CD14-positive monocyte (primary cell): ENCODE measurements around the gene HS6ST2. TPM values are rescaled to one million over a fixed set of nuclear protein-coding genes. Genes with fewer than 3 reads are reported as not detected.

Source experiments
- DNase-seq, 3 donors: peaks; one replicate each; pipeline ENCODE4 v3.0.0-alpha.2; 2011 to 2022
- H2AFZ ChIP-seq: 2 replicates; pipeline ENCODE4 v1.6.0; 2012; ENCODE audit warnings: mild to moderate bottlenecking, low read depth, low read length, inconsistent platforms; ENCODE audit not compliant: insufficient read depth, poor library complexity, severe bottlenecking
- H3K27ac ChIP-seq, 2 donors: 1 replicate in 1 of 2; 2 replicates in 1 of 2; pipeline ENCODE4 v1.5.1; 2012 to 2013; ENCODE audit warnings: low read length in 2 of 2, control low read depth in 1 of 2, inconsistent platforms in 1 of 2, low read depth in 1 of 2, mild to moderate bottlenecking in 1 of 2
- H3K27me3 ChIP-seq, 2 donors: one replicate each; pipeline versions ENCODE4 v1.6.0 to v1.6.1; 2011 to 2013; ENCODE audit warnings: low read length in 2 of 2; ENCODE audit not compliant: control insufficient read depth in 2 of 2, insufficient read depth in 2 of 2
- H3K36me3 ChIP-seq, 2 donors: replicated peaks in 1 of 2; 1 replicate in 1 of 2; 2 replicates in 1 of 2; pipeline versions ENCODE4 v1.5.1 to v1.6.1; 2012 to 2013; ENCODE audit warnings: low read length in 2 of 2, control low read depth in 1 of 2, inconsistent platforms in 1 of 2, mild to moderate bottlenecking in 1 of 2; ENCODE audit not compliant: insufficient read depth in 2 of 2, control insufficient read depth in 1 of 2
- H3K4me1 ChIP-seq, 2 donors: 1 replicate in 1 of 2; 2 replicates in 1 of 2; pipeline versions ENCODE4 v1.5.1 to v1.6.1; 2012 to 2013; ENCODE audit warnings: low read length in 2 of 2, control low read depth in 1 of 2, inconsistent platforms in 1 of 2, mild to moderate bottlenecking in 1 of 2, moderate library complexity in 1 of 2; ENCODE audit not compliant: insufficient read depth in 2 of 2, control insufficient read depth in 1 of 2
- H3K4me2 ChIP-seq: replicated peaks from 2 replicates; pipeline ENCODE3; 2012; ENCODE audit warnings: low read length, moderate library complexity, mild to moderate bottlenecking; ENCODE audit not compliant: poor library complexity, severe bottlenecking; ENCODE audit errors: extremely low read depth
- H3K4me3 ChIP-seq, 3 experiments: fragments of 200-600 bp in 1 of 3; sonication (generic) in 1 of 3; replicated peaks in 1 of 3; 1 replicate in 2 of 3; 2 replicates in 1 of 3; pipeline ENCODE4 v1.5.1; 2011 to 2013; ENCODE audit warnings: low read length in 3 of 3, mild to moderate bottlenecking in 3 of 3, control low read depth in 2 of 3, low read depth in 2 of 3, inconsistent platforms in 1 of 3, moderate library complexity in 1 of 3
- H3K79me2 ChIP-seq: 2 replicates; pipeline ENCODE4 v1.6.0; 2012; ENCODE audit warnings: mild to moderate bottlenecking, control low read depth, inconsistent platforms, low read length, moderate library complexity; ENCODE audit not compliant: insufficient read depth
- H3K9ac ChIP-seq: 2 replicates; pipeline ENCODE4 v1.6.0; 2017; ENCODE audit warnings: low read length, mild to moderate bottlenecking; ENCODE audit not compliant: insufficient read depth, poor library complexity, severe bottlenecking
- H3K9me3 ChIP-seq, 2 donors: replicated peaks in 1 of 2; 1 replicate in 1 of 2; 2 replicates in 1 of 2; pipeline versions ENCODE4 v1.5.1 to v1.6.1; 2012 to 2013; ENCODE audit warnings: low read length in 2 of 2, control low read depth in 1 of 2; ENCODE audit not compliant: control insufficient read depth in 1 of 2, insufficient read depth in 1 of 2
- H4K20me1 ChIP-seq: 2 replicates; pipeline ENCODE4 v1.6.0; 2012; ENCODE audit warnings: mild to moderate bottlenecking, low read length, control low read depth, moderate library complexity; ENCODE audit not compliant: insufficient read depth
- H3K27ac Mint-ChIP-seq, 7 donors: one replicate each; pipeline ENCODE4 v1.8.0; 2020; ENCODE audit warnings: mild to moderate bottlenecking in 7 of 7, mixed read lengths in 7 of 7, moderate library complexity in 6 of 7, inconsistent platforms in 2 of 7
- H3K27me3 Mint-ChIP-seq, 3 donors: one replicate each; pipeline ENCODE4 v1.8.0; 2021 to 2022; ENCODE audit warnings: low read depth in 3 of 3, mild to moderate bottlenecking in 3 of 3, mixed read lengths in 3 of 3, moderate library complexity in 3 of 3, inconsistent platforms in 1 of 3
- H3K36me3 Mint-ChIP-seq, 2 donors: one replicate each; pipeline ENCODE4 v1.8.0; 2020; ENCODE audit warnings: mixed read lengths in 2 of 2, inconsistent platforms in 1 of 2, mild to moderate bottlenecking in 1 of 2
- H3K4me1 Mint-ChIP-seq: one replicate; pipeline ENCODE4 v1.8.0; 2020; ENCODE audit warnings: mild to moderate bottlenecking, mixed read lengths
- H3K4me3 Mint-ChIP-seq, 2 donors: one replicate each; pipeline ENCODE4 v1.8.0; 2020; ENCODE audit warnings: mild to moderate bottlenecking in 2 of 2, mixed read lengths in 2 of 2, moderate library complexity in 1 of 2
- H3K9me3 Mint-ChIP-seq, 7 donors: one replicate each; pipeline ENCODE4 v1.8.0; 2020 to 2022; ENCODE audit warnings: mixed read lengths in 7 of 7, mild to moderate bottlenecking in 6 of 7, moderate library complexity in 6 of 7, inconsistent platforms in 2 of 7
- CTCF ChIP-seq: fragments of 200-600 bp; IDR thresholded peaks from one replicate; pipeline ENCODE4 v1.8.0; 2022; ENCODE audit warnings: antibody characterized with exemption, mild to moderate bottlenecking
- WGBS: methylation state at CpG from one replicate; pipeline ENCODE4 v1.1.5; 2013; ENCODE audit warnings: missing lambda C conversion rate; ENCODE audit not compliant: insufficient coverage; 5-methylcytosine and 5-hydroxymethylcytosine counted together
- intact Hi-C, 2 donors: fragments of 100-400 bp; cut with micrococcal nuclease; formaldehyde crosslinking; loops; one replicate each; pipeline versions ENCODE4 v1.15.0 to v1.15.1; 2023
- polyA plus RNA-seq, 3 donors: library from polyadenylated mRNA; depleted of rRNA in 1 of 3; unstranded in 2 of 3; stranded (reverse) in 1 of 3; fragments of 300-500 nt in 2 of 3; fragments of >200 nt in 1 of 3; fragmentation: Illumina TruSeq in 2 of 3; gene quantifications; 1 replicate in 2 of 3; 2 replicates in 1 of 3; pipeline ENCODE4 v1.2.3, GENCODE V29; 2012 to 2021

Gene HS6ST2
- polyA plus RNA-seq, 3 donors = not detected

- Histone ChIP-seq H2AFZ (no peak overlapping the region), H3K9me3 (no peaks in the 10 kb centered on the region), H3K27ac (no peak overlapping the region), H3K4me2 (no peak overlapping the region), H4K20me1 (no peaks in the 10 kb centered on the region), H3K4me3 (no peak overlapping the region), H3K79me2 (no peaks in the 10 kb centered on the region), H3K27me3 (no peaks in the 10 kb centered on the region), H3K9ac (no peak overlapping the region), H3K4me1 (no peaks in the 10 kb centered on the region), H3K36me3 (no peaks in the 10 kb centered on the region)
- Mint-ChIP-seq H3K9me3 (peaks cover 0 to 15% (median 9%) of the 10 kb centered on the region in 7 donors), H3K4me3 (no peak overlapping the region), H3K4me1 (no peaks in the 10 kb centered on the region), H3K27me3 (peaks cover 0 to 9% (median 0%) of the 10 kb centered on the region in 3 donors), H3K27ac (no peak overlapping the region), H3K36me3 (no peaks in the 10 kb centered on the region)
- WGBS = no CpG with 5 or more reads among the region's 1 CpG
- no peak for DNase-seq
- intact Hi-C loops = no loop called here
- no peak for TF ChIP-seq CTCF
Observed at GRCh38 chrX:133005616-133006015, 47.2 kb upstream of the HS6ST2 start.

GRCh38 chrX:133005042-133005441 lies 46.6 kb upstream of the HS6ST2 start:
- H3K27ac Mint-ChIP-seq = no peak overlapping the region
- TF ChIP-seq CTCF = peak; percentile 34
- no peak overlapping the region for H2AFZ ChIP-seq
- no peaks in the 10 kb centered on the region for H3K4me1 ChIP-seq
- H3K4me1 Mint-ChIP-seq = no peaks in the 10 kb centered on the region
- H3K27me3 Mint-ChIP-seq = peaks cover 0 to 9% (median 0%) of the 10 kb centered on the region in 3 donors
- H4K20me1 ChIP-seq = no peaks in the 10 kb centered on the region
- no peaks in the 10 kb centered on the region for H3K79me2 ChIP-seq
- H3K36me3 Mint-ChIP-seq = no peaks in the 10 kb centered on the region
- intact Hi-C loops = no loop called here
- H3K36me3 ChIP-seq = no peaks in the 10 kb centered on the region
- H3K27me3 ChIP-seq = no peaks in the 10 kb centered on the region
- peak in 1 of 3 donors; percentile 1 for DNase-seq
- H3K9ac ChIP-seq = no peak overlapping the region
- no peak overlapping the region for H3K4me3 ChIP-seq
- no peak overlapping the region for H3K4me2 ChIP-seq
- no peak overlapping the region for H3K4me3 Mint-ChIP-seq
- no peaks in the 10 kb centered on the region for H3K9me3 ChIP-seq
- H3K27ac ChIP-seq = no peak overlapping the region
- peaks cover 0 to 12% (median 7%) of the 10 kb centered on the region in 7 donors for H3K9me3 Mint-ChIP-seq
- WGBS = no CpG with 5 or more reads among the region's 2 CpGs
